Measurements from ENCODE around the gene THADA.

The THADA gene

GRCh38 chr2:43269074-43269572 lies 326.7 kb downstream of the THADA start:
- peak; percentile 79 for DNase-seq

GRCh38 chr2:43268066-43268953 lies 327.5 kb downstream of the THADA start:
- no peak for DNase-seq

- no peak for DNase-seq
These were observed 328.5 kb downstream of the THADA start for GRCh38 chr2:43267381-43267780.

- DNase-seq = no peak
These were observed 329.1 kb downstream of the THADA start for GRCh38 chr2:43266711-43267111.

DNA sequence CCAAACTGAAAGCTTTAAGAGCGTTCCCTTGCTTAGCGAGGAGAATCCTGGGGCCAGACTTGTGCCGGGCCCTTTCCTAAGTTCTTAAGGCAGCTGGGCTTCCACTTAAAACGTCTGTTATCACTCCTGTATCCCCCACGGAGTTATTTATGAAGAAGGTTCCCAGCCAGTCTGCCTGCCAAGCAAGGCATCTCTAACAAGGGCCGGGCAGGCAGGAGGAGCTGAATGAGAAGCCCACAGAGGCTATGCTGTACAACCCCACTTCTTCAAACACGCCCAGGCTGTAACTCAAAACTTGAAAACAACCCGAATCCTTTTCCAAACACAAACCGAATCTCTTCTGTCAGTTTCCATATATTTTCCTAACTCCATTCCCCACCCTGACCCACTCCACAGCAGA lies 330.4 kb downstream of the THADA start:
- DNase-seq = peak; percentile 73

- peak; percentile 87 for DNase-seq
These were observed 330.8 kb downstream of the THADA start for GRCh38 chr2:43265001-43265400.

GRCh38 chr2:43262951-43263350 lies 332.9 kb downstream of the THADA start:
- DNase-seq = no peak

GRCh38 chr2:43262239-43262638 lies 333.6 kb downstream of the THADA start:
- DNase-seq = no peak

DNA sequence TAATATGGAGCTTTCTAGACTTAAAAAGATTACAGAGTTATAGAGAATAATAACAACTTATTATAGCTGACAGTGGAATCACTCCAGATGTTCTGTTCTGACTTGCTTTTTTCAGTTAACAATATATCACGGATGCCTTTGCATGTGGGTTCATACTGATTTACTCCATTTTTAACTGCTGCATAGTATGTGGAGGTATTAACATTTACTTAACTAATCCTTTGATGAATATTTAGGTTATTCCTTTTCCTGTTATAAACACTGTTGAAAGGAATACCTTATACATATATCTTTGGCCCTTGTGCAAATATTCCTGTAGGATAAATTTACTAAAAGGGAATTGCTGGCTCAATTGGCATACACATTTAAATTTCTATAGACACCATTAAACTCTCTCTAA lies 336.3 kb downstream of the THADA start:
- DNase-seq = no peak

DNA sequence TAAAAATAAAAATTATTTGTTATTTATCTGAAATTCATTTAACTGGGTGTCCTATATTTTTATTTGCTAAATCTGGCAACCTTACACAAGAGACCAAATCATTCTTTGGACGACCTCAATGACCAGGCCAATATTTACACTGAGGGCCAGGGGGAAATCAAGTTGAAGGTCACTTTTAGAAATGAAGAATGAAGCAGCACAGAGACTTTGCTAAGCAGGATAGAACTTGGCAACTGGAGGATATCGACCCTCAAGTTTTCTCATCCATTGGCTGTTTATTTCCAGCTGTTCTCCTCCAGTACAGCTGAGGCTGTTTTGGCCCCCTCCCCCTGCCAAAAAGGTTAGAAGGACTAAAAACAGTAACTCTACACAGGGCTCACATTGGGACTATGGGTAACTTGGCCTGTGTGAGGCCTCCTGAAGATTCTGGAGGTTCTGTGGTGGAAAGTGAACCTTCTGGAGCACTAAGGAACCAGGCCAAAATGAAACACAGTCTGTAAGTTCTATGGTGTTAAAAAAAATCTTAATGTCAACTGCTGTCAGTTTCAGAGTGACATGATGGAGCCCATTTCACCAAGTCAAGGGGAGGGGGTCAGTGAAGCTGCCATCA lies 337.2 kb downstream of the THADA start:
- no peak for DNase-seq

DNA sequence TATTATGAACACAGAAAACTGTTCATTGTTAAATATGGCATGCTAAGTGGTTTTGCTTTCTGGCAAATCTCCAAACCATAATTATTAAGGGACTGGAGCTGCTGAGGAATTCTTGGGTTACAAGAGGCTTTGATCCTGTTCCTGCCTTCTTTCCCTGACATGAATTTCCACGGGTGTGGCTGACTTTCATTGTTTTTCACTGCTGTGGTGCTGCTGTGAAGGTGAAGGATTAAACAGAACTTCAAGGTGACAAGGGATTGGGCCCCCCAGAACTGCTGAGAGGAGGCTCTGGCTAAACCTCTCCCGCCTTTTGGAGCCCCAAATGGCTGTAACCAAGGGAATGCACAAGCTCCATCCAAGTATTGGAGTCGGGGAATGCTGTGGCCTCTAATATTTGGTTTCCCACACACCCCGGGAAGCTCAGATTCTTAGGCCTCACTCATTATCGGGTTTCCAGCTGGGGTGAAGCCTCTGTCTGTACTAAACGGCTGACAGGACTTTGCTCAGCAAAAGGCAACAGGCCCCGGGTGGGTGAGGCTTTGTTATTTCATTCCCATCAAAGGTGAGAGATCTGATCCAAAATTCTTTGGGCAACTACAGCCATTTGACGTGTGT lies 340.4 kb downstream of the THADA start:
- DNase-seq = peak; percentile 80

GRCh38 chr2:43254331-43254730 lies 341.5 kb downstream of the THADA start:
- DNase-seq = no peak

DNA sequence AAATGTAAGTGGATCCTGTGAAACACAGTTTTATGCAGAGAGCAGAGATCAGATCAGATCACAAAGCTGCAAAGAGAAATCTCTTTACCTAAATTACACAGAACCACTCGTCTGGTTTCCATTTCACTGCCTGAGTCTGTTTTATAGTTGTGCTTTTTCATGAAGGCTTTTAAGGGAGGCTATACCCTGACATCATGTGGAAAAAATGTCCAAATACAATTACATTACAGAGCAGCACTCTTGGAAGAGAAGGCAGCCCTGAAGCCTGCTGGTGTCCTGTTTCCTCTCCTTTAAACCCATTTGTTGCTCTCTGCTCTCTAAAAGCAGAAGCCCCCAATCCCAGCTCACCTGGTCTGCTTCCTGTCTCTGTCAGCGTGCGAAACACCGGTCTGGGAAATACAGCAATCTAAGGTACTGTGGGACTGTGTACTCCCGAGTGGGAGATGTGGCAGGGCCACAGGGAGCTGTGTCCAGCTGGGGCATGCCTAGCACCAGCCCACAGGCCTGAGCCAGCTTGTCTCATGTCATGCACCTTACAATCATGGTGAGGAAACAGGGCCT lies 344.6 kb downstream of the THADA start:
- peak; percentile 84 for DNase-seq

DNA sequence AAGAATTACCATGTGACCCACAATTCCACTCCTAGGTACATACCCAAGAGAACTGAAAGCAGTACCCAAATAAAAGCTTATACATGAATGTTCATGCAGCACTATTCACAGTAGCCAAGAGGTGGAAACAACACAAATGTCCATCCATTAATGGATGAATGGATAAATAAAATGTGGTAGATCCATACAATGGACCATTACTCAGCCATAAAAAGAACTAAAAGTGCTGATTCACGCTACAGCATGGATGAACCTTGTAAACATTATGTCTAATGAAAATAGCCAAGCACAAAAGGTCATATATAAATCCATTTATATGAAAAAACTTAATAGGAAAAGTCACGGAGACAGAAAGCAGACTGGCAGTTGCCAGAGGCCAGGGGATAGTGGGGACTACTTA lies 345.8 kb downstream of the THADA start:
- DNase-seq = no peak

GRCh38 chr2:43248621-43249020 lies 347.2 kb downstream of the THADA start:
- no peak for DNase-seq

DNA sequence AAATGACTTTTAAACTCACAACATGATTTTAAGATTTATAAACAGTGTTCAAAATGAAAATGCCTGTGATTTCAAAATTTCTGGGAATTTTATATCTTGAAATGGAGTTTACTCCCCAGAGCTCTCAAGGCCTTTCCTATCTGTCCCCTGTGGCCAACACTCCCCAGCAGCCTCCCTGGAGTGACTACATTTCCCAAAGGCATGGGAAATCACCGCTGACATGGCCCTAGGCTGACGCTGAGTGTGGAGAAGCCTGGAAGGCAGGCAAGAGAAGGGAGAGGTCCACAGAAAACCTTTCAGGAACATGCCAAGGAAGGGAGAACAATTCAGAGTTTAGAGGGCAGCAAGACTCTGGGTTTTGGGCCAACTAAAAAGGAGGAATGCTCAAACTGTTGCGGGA lies 349.2 kb downstream of the THADA start:
- DNase-seq = no peak

- no peak for DNase-seq
These were observed 354.3 kb downstream of the THADA start for GRCh38 chr2:43241558-43241957.

DNA sequence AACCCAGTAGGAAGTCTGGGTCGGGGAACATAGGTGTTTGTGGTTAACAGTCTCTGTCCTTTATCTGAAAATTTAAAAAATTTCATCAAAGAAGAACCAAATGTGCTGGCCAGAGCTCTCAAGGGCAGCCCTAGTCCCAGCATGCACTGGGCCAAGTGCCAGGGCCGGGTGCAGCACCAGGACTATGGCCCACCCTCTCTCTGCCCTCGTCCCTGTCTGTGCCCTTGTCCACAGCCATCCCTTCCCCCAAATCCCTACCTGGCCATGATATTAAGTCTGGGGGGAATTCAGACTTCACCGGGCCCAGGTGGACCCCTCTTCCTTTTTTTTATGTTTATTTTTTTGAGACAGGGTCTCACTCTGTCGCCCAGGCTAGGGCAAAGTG lies 355.1 kb downstream of the THADA start:
- no peak for DNase-seq

DNA sequence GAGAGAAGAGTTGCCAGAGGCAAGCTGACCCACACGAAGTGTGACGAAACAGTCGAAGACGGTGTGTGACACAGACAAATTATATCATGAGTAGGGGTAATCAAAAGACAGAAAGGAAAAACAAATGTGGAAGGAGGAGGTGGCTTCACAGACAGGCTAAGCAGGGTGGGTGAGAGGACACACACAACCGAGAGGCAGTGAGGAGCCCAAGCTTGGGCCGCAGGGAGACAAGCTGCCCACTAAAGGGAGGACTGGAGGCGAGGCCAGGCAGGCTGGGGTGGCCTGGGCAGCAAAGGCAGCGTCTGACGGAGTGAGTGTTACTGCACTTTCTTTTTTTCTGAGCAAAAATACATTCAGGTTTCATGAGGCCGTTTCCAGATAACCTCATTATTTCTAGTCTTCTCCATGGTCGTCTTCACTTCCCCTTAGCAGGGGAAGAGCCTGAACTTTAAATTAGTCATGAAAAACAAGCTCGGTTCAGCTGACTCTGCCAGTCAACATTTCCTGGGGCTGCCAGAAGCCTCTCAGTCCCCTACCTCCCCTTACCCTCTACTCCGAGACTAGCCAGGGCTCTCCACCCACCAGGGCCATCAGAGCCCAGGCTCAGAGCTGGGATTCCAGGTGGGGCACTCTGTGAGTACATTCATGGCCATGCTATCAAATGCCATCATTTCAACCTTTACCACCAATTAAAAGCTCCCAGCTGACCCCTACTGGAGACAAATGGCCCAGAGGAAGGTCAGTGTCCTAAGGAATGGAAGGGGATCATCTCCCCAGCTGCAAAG lies 355.7 kb downstream of the THADA start:
- DNase-seq = no peak

- DNase-seq = no peak
These were observed 357.0 kb downstream of the THADA start for GRCh38 chr2:43238813-43239212.

GRCh38 chr2:43238176-43238575 lies 357.7 kb downstream of the THADA start:
- peak; percentile 49 for DNase-seq

Data from fibroblast of upper back skin (primary cell).